ENCODE results near the gene IGSF10. TPM values are rescaled to one million over a fixed set of nuclear protein-coding genes. Genes with fewer than 3 reads are reported as not detected.

Gene IGSF10
- total and polyA plus RNA-seq, 2 of the 8 experiments (the other 6 are each of a cell fraction or from before 2014, with no cell fraction given) = 0.59 to 0.95 TPM

DNA sequence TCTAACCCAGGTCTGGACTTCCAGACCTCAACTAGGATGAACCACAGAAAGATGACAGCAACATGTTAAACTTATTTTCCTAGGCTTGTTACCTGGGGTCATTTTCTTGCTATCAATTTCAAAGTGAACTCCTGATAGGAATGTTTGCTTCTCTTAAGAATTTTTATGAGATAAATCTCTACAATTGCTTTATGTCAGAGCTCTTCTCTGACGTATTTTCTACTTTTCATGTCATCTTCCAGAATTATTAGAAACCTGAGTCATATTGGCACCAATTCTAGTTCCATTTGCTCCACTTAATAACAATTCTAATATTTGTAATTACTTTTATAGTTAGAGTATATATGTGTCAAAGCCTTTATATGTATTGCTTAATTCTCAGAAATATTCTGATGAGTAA, 2.1 kb upstream of the IGSF10 start:
- H3K27ac ChIP-seq (ENCODE audit: low read depth, low read length) = no peak overlapping the region
- no peak overlapping the region for H4K5ac ChIP-seq (ENCODE audit: insufficient read length, low read depth, low read length)
- H3K79me1 ChIP-seq (ENCODE audit: low read depth, low read length) = no peaks in the 10 kb centered on the region
- H4K20me1 ChIP-seq (replicated peaks in 1 of 2; ENCODE audit: control insufficient read depth in 1 of 2, insufficient read depth in 2 of 2, low read length in 2 of 2) = no peaks in the 10 kb centered on the region
- no peak for FAIRE-seq
- no peaks in the 10 kb centered on the region for H3K36me3 ChIP-seq (ENCODE audit: control insufficient read depth in 2 of 4, insufficient read depth in 4 of 4, low read length in 3 of 4)
- no peak overlapping the region for H3K14ac ChIP-seq (ENCODE audit: insufficient read length)
- no peaks in the 10 kb centered on the region for H3K27me3 ChIP-seq (replicated peaks in 1 of 4; ENCODE audit: control insufficient read depth in 3 of 4, extremely low read depth in 1 of 4, insufficient read depth in 3 of 4, low read length in 3 of 4)
- H3K23me2 ChIP-seq (ENCODE audit: low read depth, low read length) = no peaks in the 10 kb centered on the region; the same call in 1 of the 2 replicates
- 96% methylated on average over 1 of the region's 1 CpG; no CpG with 5 or more reads in 1 of the 2 experiments for WGBS, 2 experiments (ENCODE audit: extremely low coverage in 1 of 2, insufficient coverage in 1 of 2, insufficient read length in 1 of 2, insufficient replicate concordance in 2 of 2, low coverage in 1 of 2, low lambda C conversion rate in 2 of 2, missing lambda C conversion rate in 1 of 2)
- H2BK20ac ChIP-seq (ENCODE audit: low read length) = no peak overlapping the region
- no peak overlapping the region for H2BK15ac ChIP-seq (ENCODE audit: low read length)
- H2BK5ac ChIP-seq (ENCODE audit: low read depth, low read length) = no peak overlapping the region
- H3K56ac ChIP-seq (replicated peaks; ENCODE audit: insufficient read length, low read depth, low read length) = no peak overlapping the region
- ChIA-PET POLR2A (ENCODE audit: partially characterized antibody) (no interaction called here), CTCF (ENCODE audit: partially characterized antibody) (interaction anchor here (1.0 to 1.4 kb wide), 2 partner anchors 9 to 375 kb away, joined by 3 to 4 read pairs; no protein-coding TSS in a partner anchor)
- no peak overlapping the region for H3K9ac ChIP-seq (replicated peaks in 1 of 4; ENCODE audit: extremely low read depth in 1 of 4, low read depth in 3 of 4, low read length in 3 of 4)
- H3K4me2 ChIP-seq (ENCODE audit: insufficient read depth in 1 of 2, low read depth in 2 of 2, low read length in 2 of 2) = no peak overlapping the region
- H4K91ac ChIP-seq (replicated peaks; ENCODE audit: insufficient read length, low read length) = no peak overlapping the region
- no peaks in the 10 kb centered on the region for H3K9me3 ChIP-seq (ENCODE audit: insufficient read depth in 2 of 2, low read depth in 1 of 2, low read length in 1 of 2)
- no peak overlapping the region for H2BK12ac ChIP-seq (ENCODE audit: low read depth, low read length)
- no peak overlapping the region for H2BK120ac ChIP-seq (replicated peaks; ENCODE audit: low read depth, low read length)
- no peak overlapping the region for H3K23ac ChIP-seq (ENCODE audit: insufficient read length)
- H3K79me2 ChIP-seq (ENCODE audit: control insufficient read depth in 1 of 2, insufficient read depth in 2 of 2, low read length in 2 of 2) = no peaks in the 10 kb centered on the region
- peaks cover 0 to 2% (median 0%) of the 10 kb centered on the region in 4 experiments; a peak in 1 of 7 replicates for H3K4me1 ChIP-seq (replicated peaks in 1 of 4; ENCODE audit: control insufficient read depth in 3 of 4, insufficient read depth in 4 of 4, low read length in 3 of 4)
- no peak overlapping the region for H3K18ac ChIP-seq (ENCODE audit: extremely low read depth, low read length)
- H2AK5ac ChIP-seq (ENCODE audit: low read depth, low read length) = no peak overlapping the region
- no peak for DNase-seq (ENCODE audit: low read depth in 1 of 2, low spot score in 2 of 2)
- H3K4me3 ChIP-seq (ENCODE audit: extremely low read depth in 1 of 4, insufficient read depth in 2 of 4, low read depth in 3 of 4, low read length in 4 of 4) = no peak overlapping the region
- H2AFZ ChIP-seq (ENCODE audit: low read length) = no peak overlapping the region
- H4K8ac ChIP-seq (ENCODE audit: extremely low read depth, insufficient read depth, low read length) = no peak overlapping the region
- H3K4ac ChIP-seq (replicated peaks; ENCODE audit: insufficient read length, low read depth, low read length) = no peak overlapping the region
- TF ChIP-seq SIX5 (IDR thresholded peaks at IDR 0.05; ENCODE audit: low read depth, low read length) = no peak
- no peak for TF ChIP-seq CREB1 (IDR thresholded peaks at IDR 0.05)
- TF ChIP-seq SP2 (IDR thresholded peaks at IDR 0.05; ENCODE audit: low read length) = no peak
- no peak for TF ChIP-seq SP1 (IDR thresholded peaks at IDR 0.05; ENCODE audit: low read depth, low read length)
- TF ChIP-seq BCL11A (IDR thresholded peaks at IDR 0.05; ENCODE audit: low read depth in 2 of 2, low read length in 2 of 2) = no peak
- no peak for TF ChIP-seq POLR2AphosphoS5 (IDR thresholded peaks at IDR 0.05; ENCODE audit: low read depth, low read length)
- TF ChIP-seq SRF (IDR thresholded peaks at IDR 0.05; ENCODE audit: low read depth, low read length) = no peak
- TF ChIP-seq CBX5 (IDR thresholded peaks at IDR 0.05; ENCODE audit: low read depth, low read length) = no peak
- no peak for TF ChIP-seq SP4 (IDR thresholded peaks at IDR 0.05; ENCODE audit: low read length)
- TF ChIP-seq CEBPB (IDR thresholded peaks at IDR 0.05; ENCODE audit: low read depth, low read length) = no peak
- TF ChIP-seq GTF2F1 (IDR thresholded peaks at IDR 0.05; ENCODE audit: borderline replicate concordance, low read depth, low read length) = no peak
- no peak for TF ChIP-seq EZH2 (IDR thresholded peaks at IDR 0.05; ENCODE audit: low read depth, low read length, severe bottlenecking)
- TF ChIP-seq CHD1 (IDR thresholded peaks at IDR 0.05; ENCODE audit: low read depth, low read length) = no peak
- TF ChIP-seq HDAC2 (IDR thresholded peaks at IDR 0.05; ENCODE audit: borderline replicate concordance in 1 of 2, low read depth in 2 of 2, low read length in 2 of 2) = no peak
- TF ChIP-seq SIRT6 (IDR thresholded peaks at IDR 0.05; ENCODE audit: low read length) = no peak
- no peak for TF ChIP-seq NRF1 (IDR thresholded peaks at IDR 0.05; ENCODE audit: low read depth, low read length)
- TF ChIP-seq FOSL1 (IDR thresholded peaks at IDR 0.05; ENCODE audit: insufficient read depth, low read depth, low read length) = no peak
